Measurements from ENCODE around the gene ARNT2. TPM values are rescaled to one million over a fixed set of nuclear protein-coding genes. Genes with fewer than 3 reads are reported as not detected.

The ARNT2 gene
- total and polyA plus RNA-seq, 10 of the 15 experiments (the other 5 are each of a cell fraction or from before 2014, with no cell fraction given), result 0.07 to 0.49 (median 0.09) TPM; not detected in 6

DNA sequence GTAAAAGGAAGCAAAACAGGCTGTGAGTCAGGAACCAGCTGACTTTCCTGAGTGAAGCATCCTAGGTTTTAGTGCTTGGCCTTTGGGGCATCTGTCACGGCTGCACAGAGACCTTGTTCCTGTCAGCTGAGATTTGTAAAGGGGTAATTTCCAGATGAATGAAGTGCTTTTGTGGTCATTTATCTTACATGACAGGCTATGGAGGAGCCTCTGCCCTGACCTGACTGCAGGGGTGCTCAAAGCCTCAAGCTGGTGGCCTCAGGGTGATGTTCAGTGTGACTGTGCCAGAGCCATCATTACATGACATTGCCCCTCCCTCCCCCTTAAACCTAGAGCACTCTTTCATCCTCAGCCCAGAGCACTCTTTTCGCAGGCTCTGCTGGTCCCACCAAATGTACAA is 132.5 kb downstream of the ARNT2 start:
- RAD21 ChIA-PET (ENCODE audit: unreplicated experiment), result no interaction called here
- Histone ChIP-seq H4K20me1 (ENCODE audit: control insufficient read depth, insufficient read depth) (no peaks in the 10 kb centered on the region), H3K27ac (ENCODE audit: control insufficient read depth, insufficient read depth) (no peak overlapping the region), H2AFZ (ENCODE audit: control insufficient read depth, low read depth, low read length) (no peak overlapping the region), H3K4me3 (no peak overlapping the region), H3K9ac (ENCODE audit: control insufficient read depth, insufficient read depth, low read length) (no peak overlapping the region), H3K9me3 (replicated peaks; ENCODE audit: control insufficient read depth, insufficient read depth, low read length) (no peaks in the 10 kb centered on the region; the same call in 2 of the 3 replicates), H3K27me3 (replicated peaks in 1 of 2; ENCODE audit: control insufficient read depth in 2 of 2, insufficient read depth in 2 of 2, low read length in 1 of 2) (no peaks in the 10 kb centered on the region; a peak in 1 of 4 replicates), H3K36me3 (ENCODE audit: control insufficient read depth in 2 of 2, insufficient read depth in 2 of 2, low read length in 1 of 2) (no peaks in the 10 kb centered on the region), H3K4me1 (ENCODE audit: control insufficient read depth, insufficient read depth, low read length) (no peaks in the 10 kb centered on the region), H3K79me2 (ENCODE audit: control insufficient read depth, insufficient read depth, low read length) (no peaks in the 10 kb centered on the region), H3K4me2 (ENCODE audit: control insufficient read depth, insufficient read depth) (no peak overlapping the region)
- DNase-seq (ENCODE audit: low read depth, low spot score) (no peak), ATAC-seq (no peak), FAIRE-seq (no peak)
- intact Hi-C loops (cut with micrococcal nuclease; ENCODE audit: unreplicated experiment) (no loop called here), in situ Hi-C loops (cut with MboI) (no loop called here)
- POLR2A ChIA-PET, result no interaction called here
- CTCF ChIA-PET, result no interaction called here
- 17% methylated on average over 2 of the region's 2 CpGs for WGBS (ENCODE audit: insufficient coverage, insufficient replicate concordance, low lambda C conversion rate, missing lambda C conversion rate)
- no peak for TF ChIP-seq SIX5 (IDR thresholded peaks at IDR 0.05; ENCODE audit: low read depth, low read length, severe bottlenecking)
- TF ChIP-seq IKZF1 (conservative IDR thresholded peaks at IDR 0.05), result no peak
- no peak for TF ChIP-seq FOXM1 (IDR thresholded peaks at IDR 0.05; ENCODE audit: low read depth, low read length)
- TF ChIP-seq GATAD2B (conservative IDR thresholded peaks at IDR 0.05; ENCODE audit: low read depth), result no peak
- no peak for TF ChIP-seq POLR2AphosphoS5 (IDR thresholded peaks at IDR 0.05; ENCODE audit: low read length)
- TF ChIP-seq E2F4 (IDR thresholded peaks at IDR 0.05; ENCODE audit: low read depth, low read length), result no peak
- no peak for TF ChIP-seq EED (IDR thresholded peaks at IDR 0.05; ENCODE audit: low read depth)
- TF ChIP-seq DPF2 (IDR thresholded peaks at IDR 0.05), result no peak
- no peak for TF ChIP-seq RB1 (IDR thresholded peaks at IDR 0.05; ENCODE audit: borderline replicate concordance)
- no peak for TF ChIP-seq KDM1A (IDR thresholded peaks at IDR 0.05; ENCODE audit: borderline replicate concordance)
- no peak for TF ChIP-seq TCF7 (IDR thresholded peaks at IDR 0.05; ENCODE audit: borderline replicate concordance)
- no peak for TF ChIP-seq PAX5 (IDR thresholded peaks at IDR 0.05; ENCODE audit: borderline replicate concordance, low read depth, low read length)
- TF ChIP-seq NFYA (IDR thresholded peaks at IDR 0.05; ENCODE audit: borderline replicate concordance, low read depth, low read length), result no peak
- TF ChIP-seq, protein P1, sequence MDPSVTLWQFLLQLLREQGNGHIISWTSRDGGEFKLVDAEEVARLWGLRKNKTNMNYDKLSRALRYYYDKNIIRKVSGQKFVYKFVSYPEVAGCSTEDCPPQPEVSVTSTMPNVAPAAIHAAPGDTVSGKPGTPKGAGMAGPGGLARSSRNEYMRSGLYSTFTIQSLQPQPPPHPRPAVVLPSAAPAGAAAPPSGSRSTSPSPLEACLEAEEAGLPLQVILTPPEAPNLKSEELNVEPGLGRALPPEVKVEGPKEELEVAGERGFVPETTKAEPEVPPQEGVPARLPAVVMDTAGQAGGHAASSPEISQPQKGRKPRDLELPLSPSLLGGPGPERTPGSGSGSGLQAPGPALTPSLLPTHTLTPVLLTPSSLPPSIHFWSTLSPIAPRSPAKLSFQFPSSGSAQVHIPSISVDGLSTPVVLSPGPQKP (IDR thresholded peaks at IDR 0.05; ENCODE audit: low read depth, low read length), result no peak
- TF ChIP-seq CUX1 (IDR thresholded peaks at IDR 0.05; ENCODE audit: insufficient replicate concordance, low read depth, low read length), result no peak
- no peak for TF ChIP-seq PKNOX1 (IDR thresholded peaks at IDR 0.05)
- SMC1A ChIA-PET (ENCODE audit: uncharacterized antibody, unreplicated experiment), result interaction anchor here (0.5 kb wide), 1 partner anchor 1057 kb away, joined by 3 read pairs; no protein-coding TSS in a partner anchor
- BruUV-seq (replicated peaks), result no TSS peak

Data from GM12878 (cell line).